Panc1 (cell line): ENCODE measurements around the gene CLK4.

Experiments
- CTCF ChIP-seq: fragments of 450-650 bp; IDR thresholded peaks from 2 replicates; pipeline ENCODE4 v1.5.1; 2017; ENCODE audit warnings: mild to moderate bottlenecking
- POLR2AphosphoS5 ChIP-seq: IDR thresholded peaks from 2 replicates; pipeline ENCODE4 v1.6.1; 2012; ENCODE audit warnings: mild to moderate bottlenecking, low read depth, low read length, moderate library complexity
- REST ChIP-seq, 2 experiments: IDR thresholded peaks; 2 replicates each; pipeline ENCODE4 v1.6.1; 2011 to 2012; ENCODE audit warnings: low read depth in 2 of 2, control low read depth in 1 of 2, low read length in 1 of 2, mild to moderate bottlenecking in 1 of 2, moderate library complexity in 1 of 2; ENCODE audit not compliant: insufficient read depth in 1 of 2
- SIN3A ChIP-seq: IDR thresholded peaks from 2 replicates; pipeline ENCODE4 v1.6.1; 2012; ENCODE audit warnings: low read depth, mild to moderate bottlenecking, low read length, moderate library complexity, borderline replicate concordance; ENCODE audit not compliant: insufficient read depth
- TCF7L2 ChIP-seq: IDR thresholded peaks from 2 replicates; pipeline ENCODE4 v1.6.1; 2011; ENCODE audit warnings: mild to moderate bottlenecking, low read depth, low read length, inconsistent platforms

- TF ChIP-seq POLR2AphosphoS5, result no peak
- TF ChIP-seq CTCF, result no peak
- no peak for TF ChIP-seq REST (IDR thresholded peaks at IDR 0.05; ENCODE audit: insufficient read depth in 1 of 2, low read depth in 2 of 2, low read length in 1 of 2)
- TF ChIP-seq TCF7L2, result no peak
- no peak for TF ChIP-seq SIN3A
Observed at GRCh38 chr5:178627259-178627598, 379 bp upstream of the CLK4 start.
